CD4-positive, CD25-positive, alpha-beta regulatory T cell (primary cell): ENCODE results near the gene SIRT7. TPM values are rescaled to one million over a fixed set of nuclear protein-coding genes. Genes with fewer than 3 reads are reported as not detected.
A peak's percentile ranks its signal among the peaks of the same experiment; 100 is the strongest.
"Not testable (repeated sequence)": the region's sequence is repeated elsewhere in the genome, so short reads cannot be mapped to it uniquely, and the experiment has no call there.

ENCODE experiments used
- ATAC-seq, 2 donors: fragments of 150-1000 bp; cut with Tn5 transposase; one replicate each; pipeline ENCODE4 v1.10.0; 2021; ENCODE audit warnings: low read depth in 2 of 2, moderate number of reproducible peaks in 2 of 2, moderate library complexity in 1 of 2
- DNase-seq, 3 donors: peaks; one replicate each; pipeline versions ENCODE4 v3.0.0 to v3.0.0-alpha.2; 2012 to 2022; ENCODE audit warnings: mixed read lengths in 1 of 3
- H3K27ac ChIP-seq: one replicate; pipeline ENCODE4 v1.7.0; 2013; ENCODE audit warnings: mild to moderate bottlenecking, low read length; ENCODE audit not compliant: insufficient read depth, poor library complexity, severe bottlenecking
- H3K27me3 ChIP-seq: one replicate; pipeline ENCODE4 v1.7.0; 2013; ENCODE audit warnings: low read length; ENCODE audit not compliant: control insufficient read depth, insufficient read depth
- H3K36me3 ChIP-seq: one replicate; pipeline ENCODE4 v1.7.0; 2013; ENCODE audit warnings: mild to moderate bottlenecking, low read length, moderate library complexity; ENCODE audit not compliant: control insufficient read depth, insufficient read depth
- H3K4me1 ChIP-seq: 2 replicates; pipeline ENCODE4 v1.7.0; 2013; ENCODE audit warnings: mild to moderate bottlenecking, low read length; ENCODE audit not compliant: insufficient read depth, control insufficient read depth, poor library complexity, severe bottlenecking
- H3K4me3 ChIP-seq: one replicate; pipeline ENCODE4 v1.7.0; 2013; ENCODE audit warnings: low read depth, mild to moderate bottlenecking, low read length, moderate library complexity
- H3K9me3 ChIP-seq, 2 experiments: 1 replicate in 1 of 2; 2 replicates in 1 of 2; pipeline ENCODE4 v1.7.0; 2013; ENCODE audit warnings: low read length in 2 of 2, mild to moderate bottlenecking in 1 of 2, moderate library complexity in 1 of 2; ENCODE audit not compliant: control insufficient read depth in 2 of 2
- H3K27ac Mint-ChIP-seq, 3 donors: one replicate each; pipeline ENCODE4 v1.8.0; 2020 to 2022; ENCODE audit warnings: mild to moderate bottlenecking in 3 of 3, mixed read lengths in 3 of 3, moderate library complexity in 2 of 3
- H3K27me3 Mint-ChIP-seq: one replicate; pipeline ENCODE4 v1.8.0; 2022; ENCODE audit warnings: mild to moderate bottlenecking, mixed read lengths
- H3K36me3 Mint-ChIP-seq: one replicate; pipeline ENCODE4 v1.8.0; 2020; ENCODE audit warnings: mixed read lengths
- H3K4me1 Mint-ChIP-seq, 4 donors: one replicate each; pipeline ENCODE4 v1.8.0; 2020 to 2022; ENCODE audit warnings: mixed read lengths in 4 of 4, mild to moderate bottlenecking in 1 of 4
- H3K4me3 Mint-ChIP-seq, 4 donors: one replicate each; pipeline ENCODE4 v1.8.0; 2020 to 2022; ENCODE audit warnings: mild to moderate bottlenecking in 4 of 4, mixed read lengths in 4 of 4, moderate library complexity in 3 of 4
- H3K9me3 Mint-ChIP-seq, 7 donors: one replicate each; pipeline ENCODE4 v1.8.0; 2020 to 2022; ENCODE audit warnings: mixed read lengths in 7 of 7, mild to moderate bottlenecking in 3 of 7, moderate library complexity in 2 of 7
- polyA plus RNA-seq, 4 donors: library from polyadenylated mRNA; unstranded; fragments of 300-500 nt; fragmentation: Illumina TruSeq; gene quantifications; one replicate each; pipeline ENCODE4 v1.2.3, GENCODE V29; 2021
- total RNA-seq: library from RNA; stranded (reverse); gene quantifications from one replicate; pipeline ENCODE4 v1.2.3, GENCODE V29; 2022

Gene SIRT7
- total and polyA plus RNA-seq, 5 donors from 2014 or later = 35.9 to 78.1 (median 42.1) TPM

GRCh38 chr17:81955756-81956544, 38.0 kb upstream of the SIRT7 start:
- Mint-ChIP-seq H3K9me3 (peaks cover 0 to 1% (median 0%) of the 10 kb centered on the region in 7 donors), H3K27ac (no peak overlapping the region), H3K4me1 (peaks cover 0 to 21% (median 0%) of the 10 kb centered on the region in 4 donors), H3K4me3 (peak overlapping the region in 1 of 4 donors; percentile 61), H3K27me3 (peaks cover 6% of the 10 kb centered on the region), H3K36me3 (no peaks in the 10 kb centered on the region)
- ATAC-seq = no peak
- Histone ChIP-seq H3K4me3 (no peak overlapping the region), H3K9me3 (no peaks in the 10 kb centered on the region), H3K4me1 (peaks cover 24% of the 10 kb centered on the region), H3K27ac (no peak overlapping the region), H3K36me3 (no peaks in the 10 kb centered on the region), H3K27me3 (peaks cover 5% of the 10 kb centered on the region)
- no peak for DNase-seq

GRCh38 chr17:81955058-81955681, 37.2 kb upstream of the SIRT7 start:
- H3K27me3 Mint-ChIP-seq = peaks cover 13% of the 10 kb centered on the region
- DNase-seq = no peak
- Histone ChIP-seq H3K36me3 (no peaks in the 10 kb centered on the region), H3K27ac (no peak overlapping the region), H3K9me3 (no peaks in the 10 kb centered on the region), H3K4me1 (peaks cover 18% of the 10 kb centered on the region), H3K27me3 (peaks cover 5% of the 10 kb centered on the region), H3K4me3 (no peak overlapping the region)
- H3K4me3 Mint-ChIP-seq = no peak overlapping the region
- no peak for ATAC-seq
- H3K9me3 Mint-ChIP-seq = peaks cover 0 to 1% (median 0%) of the 10 kb centered on the region in 7 donors
- H3K27ac Mint-ChIP-seq = no peak overlapping the region
- peaks cover 0 to 24% (median 0%) of the 10 kb centered on the region in 4 donors for H3K4me1 Mint-ChIP-seq
- H3K36me3 Mint-ChIP-seq = no peaks in the 10 kb centered on the region

- peaks cover 5% of the 10 kb centered on the region for H3K27me3 ChIP-seq
- no peak overlapping the region for H3K27ac Mint-ChIP-seq
Measured at GRCh38 chr17:81954131-81955057, 36.4 kb upstream of the SIRT7 start.

GRCh38 chr17:81953443-81953842, 35.5 kb upstream of the SIRT7 start:
- not testable (repeated sequence) for H3K36me3 Mint-ChIP-seq, H3K4me3 ChIP-seq

More at GRCh38 chr17:81954131-81955057, 36.4 kb upstream of the SIRT7 start:
- Histone ChIP-seq H3K36me3 (no peaks in the 10 kb centered on the region), H3K4me1 (peaks cover 13% of the 10 kb centered on the region), H3K4me3 (no peak overlapping the region), H3K9me3 (no peaks in the 10 kb centered on the region), H3K27ac (no peak overlapping the region)
- ATAC-seq (no peak), DNase-seq (no peak)
- H3K9me3 Mint-ChIP-seq = peaks cover 0 to 1% (median 0%) of the 10 kb centered on the region in 7 donors
- H3K27me3 Mint-ChIP-seq = peaks cover 13% of the 10 kb centered on the region
- H3K36me3 Mint-ChIP-seq = no peaks in the 10 kb centered on the region
- H3K4me3 Mint-ChIP-seq = no peak overlapping the region
- peaks cover 0 to 24% (median 0%) of the 10 kb centered on the region in 4 donors for H3K4me1 Mint-ChIP-seq

GRCh38 chr17:81952792-81953228, 34.8 kb upstream of the SIRT7 start:
- Histone ChIP-seq H3K9me3 (no peaks in the 10 kb centered on the region), H3K27me3 (no peaks in the 10 kb centered on the region), H3K4me1 (peaks cover 7% of the 10 kb centered on the region), H3K4me3 (no peak overlapping the region), H3K27ac (no peak overlapping the region), H3K36me3 (no peaks in the 10 kb centered on the region)
- no peak overlapping the region for H3K4me3 Mint-ChIP-seq
- peaks cover 0 to 17% (median 0%) of the 10 kb centered on the region in 4 donors for H3K4me1 Mint-ChIP-seq
- no peak overlapping the region for H3K27ac Mint-ChIP-seq
- H3K9me3 Mint-ChIP-seq = peaks cover 0 to 1% (median 0%) of the 10 kb centered on the region in 7 donors
- no peak for DNase-seq
- no peak for ATAC-seq
- H3K27me3 Mint-ChIP-seq = peaks cover 8% of the 10 kb centered on the region
- H3K36me3 Mint-ChIP-seq = no peaks in the 10 kb centered on the region

More at GRCh38 chr17:81953443-81953842, 35.5 kb upstream of the SIRT7 start:
- not testable (repeated sequence) for H3K9me3 Mint-ChIP-seq, H3K27ac Mint-ChIP-seq, H3K4me1 ChIP-seq, H3K27ac ChIP-seq, H3K4me3 Mint-ChIP-seq, H3K9me3 ChIP-seq, ATAC-seq, H3K36me3 ChIP-seq, H3K27me3 Mint-ChIP-seq, H3K27me3 ChIP-seq
- DNase-seq = peak in 1 of 3 donors; percentile 35
- peaks cover 0 to 18% (median 0%) of the 10 kb centered on the region in 4 donors for H3K4me1 Mint-ChIP-seq

- Mint-ChIP-seq H3K27me3 (peaks cover 8% of the 10 kb centered on the region), H3K4me3 (peak overlapping the region in 1 of 4 donors; percentile 59), H3K4me1 (peaks cover 0 to 15% (median 0%) of the 10 kb centered on the region in 4 donors), H3K36me3 (no peaks in the 10 kb centered on the region), H3K9me3 (peaks cover 0 to 1% (median 0%) of the 10 kb centered on the region in 7 donors), H3K27ac (no peak overlapping the region)
- peaks cover 7% of the 10 kb centered on the region for H3K4me1 ChIP-seq
- no peaks in the 10 kb centered on the region for H3K27me3 ChIP-seq
- no peak overlapping the region for H3K27ac ChIP-seq
- no peaks in the 10 kb centered on the region for H3K9me3 ChIP-seq
- H3K36me3 ChIP-seq = no peaks in the 10 kb centered on the region
- no peak for DNase-seq
- no peak overlapping the region for H3K4me3 ChIP-seq
- no peak for ATAC-seq
Measured at GRCh38 chr17:81951785-81952684, 34.1 kb upstream of the SIRT7 start.
